HFFc6 (cell line): ENCODE data around the gene RNPEPL1. TPM values are rescaled to one million over a fixed set of nuclear protein-coding genes. Genes with fewer than 3 reads are reported as not detected.
A peak's percentile ranks its signal among the peaks of the same experiment; 100 is the strongest.

Source experiments
- DNase-seq: peaks from one replicate; pipeline ENCODE4 v3.0.0-alpha.2; 2018
- H3K27ac Mint-ChIP-seq: 2 replicates; pipeline ENCODE4 v1.8.0; 2020; ENCODE audit warnings: mild to moderate bottlenecking, mixed read lengths
- H3K27me3 Mint-ChIP-seq: 2 replicates; pipeline ENCODE4 v1.8.0; 2021; ENCODE audit warnings: mild to moderate bottlenecking, moderate library complexity, mixed read lengths; ENCODE audit not compliant: insufficient read depth
- H3K36me3 Mint-ChIP-seq: 2 replicates; pipeline ENCODE4 v1.8.0; 2021; ENCODE audit warnings: low read depth, mixed read lengths
- H3K4me1 Mint-ChIP-seq: 2 replicates; pipeline ENCODE4 v1.8.0; 2020; ENCODE audit warnings: low read depth, mixed read lengths
- H3K4me3 Mint-ChIP-seq: 2 replicates; pipeline ENCODE4 v1.8.0; 2020; ENCODE audit warnings: mild to moderate bottlenecking, moderate library complexity, mixed read lengths
- H3K9me3 Mint-ChIP-seq: 2 replicates; pipeline ENCODE4 v1.8.0; 2020; ENCODE audit warnings: mild to moderate bottlenecking, mixed read lengths
- CTCF ChIP-seq: fragments of 200-600 bp; sonication (generic); IDR thresholded peaks from 2 replicates; pipeline ENCODE4 v1.5.0; 2021; ENCODE audit warnings: antibody characterized with exemption, mild to moderate bottlenecking
- total RNA-seq, 6 experiments: library from RNA; stranded (reverse); fragmentation: NEBNext Ultra II Directional; extraction: Animal tissue kit (Norgen Biotek cat#: 25700); gene quantifications; 2 replicates in 1 of 6; 3 replicates in 5 of 6; pipeline ENCODE4 v1.2.3, GENCODE V29; 2021

Gene RNPEPL1
- total RNA-seq, 6 experiments from 2014 or later, result 36.9 to 48.5 (median 43.3) TPM

- H3K27ac Mint-ChIP-seq, result peak overlapping the region; percentile 87
- peaks cover 23% of the 10 kb centered on the region for H3K36me3 Mint-ChIP-seq
- peaks cover 3% of the 10 kb centered on the region for H3K27me3 Mint-ChIP-seq
- peak; percentile 90 for DNase-seq
- peak overlapping the region; percentile 46 for H3K4me3 Mint-ChIP-seq
- TF ChIP-seq CTCF, result peak; percentile 44; the same call in 1 of the 2 replicates
- H3K9me3 Mint-ChIP-seq, result 0 out of 2 replicates have a peak, but pooled peaks cover 4% of the 10 kb centered on the region
- peaks cover 51% of the 10 kb centered on the region for H3K4me1 Mint-ChIP-seq
Observed at GRCh38 chr2:240579771-240580614, 11.7 kb downstream of the RNPEPL1 start.

DNA sequence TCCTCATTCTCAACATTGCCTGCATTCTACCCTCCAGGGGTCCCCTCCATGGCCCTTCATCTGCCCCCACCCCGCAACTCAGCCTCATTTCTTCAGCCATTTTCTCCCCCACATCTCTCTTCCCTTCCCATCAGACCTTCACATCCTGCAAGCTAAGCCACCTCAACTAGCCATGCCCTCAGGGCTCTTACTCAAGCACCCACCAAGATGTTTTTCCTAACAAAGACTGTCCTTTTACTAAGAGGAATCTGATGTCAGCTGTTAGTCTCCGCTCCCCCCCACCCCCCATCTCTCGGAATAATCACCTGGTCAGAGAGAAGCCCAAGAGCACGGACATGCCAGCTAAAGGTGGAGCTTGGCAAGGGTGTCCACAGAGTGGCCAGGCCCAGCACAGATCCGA is 13.5 kb downstream of the RNPEPL1 start:
- TF ChIP-seq CTCF, result no peak
- H3K27me3 Mint-ChIP-seq, result peaks cover 5% of the 10 kb centered on the region; the same call in 1 of the 2 replicates
- no peak overlapping the region; the same call in 1 of the 2 replicates for H3K27ac Mint-ChIP-seq
- peak; percentile 23 for DNase-seq
- H3K9me3 Mint-ChIP-seq, result 0 out of 2 replicates have a peak, but pooled peaks cover 4% of the 10 kb centered on the region
- H3K4me3 Mint-ChIP-seq, result peak overlapping the region; percentile 18; the same call in 1 of the 2 replicates
- H3K4me1 Mint-ChIP-seq, result peaks cover 52% of the 10 kb centered on the region
- H3K36me3 Mint-ChIP-seq, result peaks cover 23% of the 10 kb centered on the region

DNA sequence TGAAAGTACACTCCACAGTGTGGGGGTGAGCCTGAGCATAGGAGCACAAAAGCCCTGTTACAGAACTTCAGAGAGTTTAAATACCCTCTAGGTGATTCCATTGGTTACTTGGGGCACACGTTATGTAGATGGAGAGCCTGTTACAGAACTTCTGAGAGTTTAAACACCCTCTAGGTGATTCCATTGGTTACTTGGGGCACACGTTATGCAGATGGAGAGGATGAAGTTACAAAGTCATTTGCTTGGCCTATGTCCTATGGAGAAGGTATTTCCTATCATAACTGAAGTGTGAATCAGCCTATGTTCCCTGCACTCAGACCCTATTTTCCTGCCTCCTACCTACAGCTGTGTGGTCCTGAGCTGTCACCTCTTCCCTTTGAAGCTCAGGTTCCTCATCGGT is 14.5 kb downstream of the RNPEPL1 start:
- peak overlapping the region; percentile 34; the same call in 1 of the 2 replicates for H3K4me3 Mint-ChIP-seq
- 0 out of 2 replicates have a peak, but pooled peaks cover 4% of the 10 kb centered on the region for H3K9me3 Mint-ChIP-seq

DNA sequence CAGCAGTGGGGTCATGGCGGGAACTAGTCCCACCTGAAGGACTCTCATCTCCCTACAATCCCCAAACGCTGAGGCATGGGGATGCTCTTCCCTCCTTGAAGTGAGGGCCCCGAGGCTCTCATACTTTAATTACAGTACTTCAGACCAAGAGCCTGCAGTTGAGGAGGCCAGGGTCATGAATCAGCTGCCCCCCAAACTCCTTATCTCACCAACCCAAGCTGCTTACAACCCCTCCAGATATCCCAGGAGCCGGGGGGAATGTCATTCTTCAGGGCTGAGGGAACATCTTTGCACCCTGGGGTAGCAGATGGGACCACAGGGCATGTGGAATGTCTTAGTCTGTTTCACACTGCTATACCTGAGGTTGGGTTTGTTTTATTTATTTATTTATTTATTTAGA is 15.5 kb downstream of the RNPEPL1 start:
- peaks cover 6% of the 10 kb centered on the region for H3K27me3 Mint-ChIP-seq
- H3K36me3 Mint-ChIP-seq, result peaks cover 23% of the 10 kb centered on the region
- DNase-seq, result no peak
- TF ChIP-seq CTCF, result no peak
- peaks cover 69% of the 10 kb centered on the region for H3K4me1 Mint-ChIP-seq
- H3K9me3 Mint-ChIP-seq, result 0 out of 2 replicates have a peak, but pooled peaks cover 4% of the 10 kb centered on the region
- H3K27ac Mint-ChIP-seq, result no peak overlapping the region
- H3K4me3 Mint-ChIP-seq, result no peak overlapping the region

More for the DNA sequence above, 14.5 kb downstream of the RNPEPL1 start:
- peak; percentile 9 for DNase-seq
- Mint-ChIP-seq H3K27ac (peak overlapping the region; percentile 26; the same call in 1 of the 2 replicates), H3K4me1 (peaks cover 59% of the 10 kb centered on the region), H3K27me3 (peaks cover 6% of the 10 kb centered on the region), H3K36me3 (peaks cover 23% of the 10 kb centered on the region)
- TF ChIP-seq CTCF, result no peak

- peaks cover 69% of the 10 kb centered on the region for H3K4me1 Mint-ChIP-seq
- H3K9me3 Mint-ChIP-seq, result 0 out of 2 replicates have a peak, but pooled peaks cover 4% of the 10 kb centered on the region
- no peak for DNase-seq
- H3K27ac Mint-ChIP-seq, result peak overlapping the region; percentile 46; the same call in 1 of the 2 replicates
- peaks cover 23% of the 10 kb centered on the region for H3K36me3 Mint-ChIP-seq
- peak overlapping the region; percentile 97 for H3K4me3 Mint-ChIP-seq
- peaks cover 6% of the 10 kb centered on the region for H3K27me3 Mint-ChIP-seq
- TF ChIP-seq CTCF, result no peak
Observed at GRCh38 chr2:240584486-240585031, 16.3 kb downstream of the RNPEPL1 start.
